Gastroesophageal sphincter (tissue), 4 donors: ENCODE results near the gene IRGQ. TPM values are rescaled to one million over a fixed set of nuclear protein-coding genes. Genes with fewer than 3 reads are reported as not detected.

ENCODE experiments used
- ATAC-seq: fragments of 150-250 bp; one replicate; pipeline ENCODE4 v1.9.1; 2016; ENCODE audit warnings: mild to moderate bottlenecking, moderate library complexity
- H3K27ac ChIP-seq, 4 donors: fragments of 200-600 bp; sonication (generic) in 3 of 4; 1 replicate in 3 of 4; 2 replicates in 1 of 4; pipeline ENCODE4 v1.5.1; 2016 to 2019
- H3K27me3 ChIP-seq: fragments of 200-600 bp; sonication (generic); one replicate; pipeline ENCODE4 v1.5.1; 2019
- H3K36me3 ChIP-seq, 2 donors: fragments of 200-600 bp; sonication (generic); one replicate each; pipeline ENCODE4 v1.5.1; 2019; ENCODE audit warnings: control low read depth in 1 of 2
- H3K4me1 ChIP-seq, 3 donors: fragments of 200-600 bp; sonication (generic); 1 replicate in 2 of 3; 2 replicates in 1 of 3; pipeline ENCODE4 v1.5.1; 2016 to 2019; ENCODE audit warnings: control low read depth in 2 of 3
- H3K4me3 ChIP-seq, 2 donors: fragments of 200-600 bp; sonication (generic); one replicate each; pipeline ENCODE4 v1.5.1; 2019; ENCODE audit warnings: mild to moderate bottlenecking in 1 of 2, moderate library complexity in 1 of 2
- H3K9me3 ChIP-seq, 3 donors: fragments of 200-600 bp; sonication (generic); one replicate each; pipeline ENCODE4 v1.5.1; 2017 to 2019; ENCODE audit warnings: control low read depth in 2 of 3
- CTCF ChIP-seq, 4 experiments: fragments of 200-600 bp in 2 of 4; fragments of 450-650 bp in 2 of 4; sonication (generic) in 1 of 4; IDR thresholded peaks; one replicate each; pipeline ENCODE4 v1.5.1; 2017 to 2019; ENCODE audit warnings: antibody characterized with exemption in 4 of 4, mild to moderate bottlenecking in 2 of 4, moderate library complexity in 2 of 4
- EP300 ChIP-seq: sonication (generic); formaldehyde crosslinking; IDR thresholded peaks from one replicate; pipeline ENCODE4 v1.6.1; 2017; ENCODE audit warnings: antibody characterized with exemption, mild to moderate bottlenecking
- POLR2A ChIP-seq, 2 donors: fragments of 450-650 bp; IDR thresholded peaks; one replicate each; pipeline ENCODE4 v1.6.1; 2017; ENCODE audit warnings: antibody characterized with exemption in 2 of 2, mild to moderate bottlenecking in 2 of 2, moderate library complexity in 1 of 2
- POLR2AphosphoS5 ChIP-seq: sonication (generic); formaldehyde crosslinking; IDR thresholded peaks from one replicate; pipeline ENCODE4 v1.6.1; 2017; ENCODE audit warnings: antibody characterized with exemption
- WGBS, 2 donors: methylation state at CpG; one replicate each; pipeline ENCODE4 v1.1.5; 2018; ENCODE audit warnings: low coverage in 1 of 2; 5-methylcytosine and 5-hydroxymethylcytosine counted together
- total RNA-seq, 4 donors: library from RNA; depleted of rRNA; stranded (reverse); fragments of >200 nt; gene quantifications; one replicate each; pipeline ENCODE4 v1.1.0, GENCODE V29; 2016

The IRGQ gene
- total RNA-seq, 4 donors from 2014 or later: 25.5 to 38.5 (median 27.8) TPM

DNA sequence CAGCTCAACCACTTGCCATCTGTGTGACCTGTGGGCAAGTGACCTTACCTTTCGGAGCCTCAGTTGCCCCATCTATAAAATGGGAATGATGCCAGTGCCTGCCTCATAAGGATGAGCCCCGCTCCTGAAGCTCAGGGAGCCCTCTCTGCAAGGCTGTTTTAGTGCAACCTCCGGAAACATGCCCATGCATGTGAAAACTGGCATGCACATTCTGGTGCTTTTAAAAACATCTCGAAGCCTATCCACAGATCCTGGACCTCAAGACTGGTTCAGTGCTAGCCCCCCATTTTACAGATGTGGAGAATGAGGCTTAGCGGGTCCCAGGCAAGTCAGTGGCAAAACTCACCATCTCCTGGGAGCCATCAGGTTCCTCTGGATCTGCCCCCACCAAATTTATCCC is 38.1 kb upstream of the IRGQ start:
- no peak overlapping the region for H3K4me3 ChIP-seq
- H3K27ac ChIP-seq: peak overlapping the region in 1 of 4 donors; percentile 66
- WGBS, 2 donors: 85 to 100% methylated on average over 3 to 5 of the region's 5 CpGs
- TF ChIP-seq EP300 (no peak), POLR2AphosphoS5 (no peak), POLR2A (IDR thresholded peaks at IDR 0.05) (no peak), CTCF (IDR thresholded peaks at IDR 0.05) (no peak)
- no peaks in the 10 kb centered on the region for H3K9me3 ChIP-seq
- H3K27me3 ChIP-seq: no peaks in the 10 kb centered on the region
- no peaks in the 10 kb centered on the region for H3K36me3 ChIP-seq
- ATAC-seq: no peak
- peaks cover 0 to 27% (median 0%) of the 10 kb centered on the region in 3 donors for H3K4me1 ChIP-seq

GRCh38 chr19:43633520-43633919 is 37.6 kb upstream of the IRGQ start:
- ATAC-seq: no peak
- no peak overlapping the region for H3K27ac ChIP-seq
- no peaks in the 10 kb centered on the region for H3K27me3 ChIP-seq
- no peaks in the 10 kb centered on the region for H3K36me3 ChIP-seq
- TF ChIP-seq CTCF (IDR thresholded peaks at IDR 0.05) (no peak), POLR2A (IDR thresholded peaks at IDR 0.05) (no peak), EP300 (no peak), POLR2AphosphoS5 (no peak)
- H3K9me3 ChIP-seq: no peaks in the 10 kb centered on the region
- 83 to 100% methylated on average over 1 to 2 of the region's 4 CpGs for WGBS, 2 donors
- H3K4me3 ChIP-seq: no peak overlapping the region
- H3K4me1 ChIP-seq: peaks cover 0 to 21% (median 0%) of the 10 kb centered on the region in 3 donors

- H3K36me3 ChIP-seq: no peaks in the 10 kb centered on the region
- no peaks in the 10 kb centered on the region for H3K27me3 ChIP-seq
- no peak overlapping the region for H3K4me3 ChIP-seq
- no peaks in the 10 kb centered on the region for H3K9me3 ChIP-seq
- no peak for TF ChIP-seq CTCF (IDR thresholded peaks at IDR 0.05)
- TF ChIP-seq POLR2AphosphoS5: no peak
- TF ChIP-seq POLR2A (IDR thresholded peaks at IDR 0.05): no peak
- no peak for TF ChIP-seq EP300
- peaks cover 0 to 15% (median 0%) of the 10 kb centered on the region in 3 donors for H3K4me1 ChIP-seq
- no peak overlapping the region for H3K27ac ChIP-seq
- no peak for ATAC-seq
- 89 to 91% methylated on average over 5 of the region's 5 CpGs for WGBS, 2 donors
Observed at GRCh38 chr19:43631491-43631890, 35.6 kb upstream of the IRGQ start.

GRCh38 chr19:43628646-43629326 is 32.9 kb upstream of the IRGQ start:
- Histone ChIP-seq H3K27me3 (no peaks in the 10 kb centered on the region), H3K4me1 (no peaks in the 10 kb centered on the region), H3K4me3 (no peak overlapping the region), H3K9me3 (no peaks in the 10 kb centered on the region), H3K27ac (no peak overlapping the region), H3K36me3 (peaks cover 0 to 5% of the 10 kb centered on the region in 2 donors)
- ATAC-seq: no peak
- WGBS, 2 donors: 100% methylated on average over 1 of the region's 3 CpGs
- TF ChIP-seq CTCF (IDR thresholded peaks at IDR 0.05) (no peak), POLR2AphosphoS5 (no peak), EP300 (no peak), POLR2A (IDR thresholded peaks at IDR 0.05) (no peak)

- WGBS, 2 donors: 74 to 80% methylated on average over 2 to 4 of the region's 17 CpGs
Observed at GRCh38 chr19:43626838-43627237, 30.9 kb upstream of the IRGQ start.

More at GRCh38 chr19:43626838-43627237, 30.9 kb upstream of the IRGQ start:
- Histone ChIP-seq H3K27ac (no peak overlapping the region), H3K36me3 (peaks cover 0 to 9% of the 10 kb centered on the region in 2 donors), H3K4me1 (no peaks in the 10 kb centered on the region), H3K4me3 (no peak overlapping the region), H3K27me3 (no peaks in the 10 kb centered on the region), H3K9me3 (no peaks in the 10 kb centered on the region)
- no peak for ATAC-seq
- TF ChIP-seq CTCF (IDR thresholded peaks at IDR 0.05): no peak
- TF ChIP-seq EP300: no peak
- TF ChIP-seq POLR2A (IDR thresholded peaks at IDR 0.05): no peak
- no peak for TF ChIP-seq POLR2AphosphoS5
